CD14-positive monocyte (primary cell): ENCODE measurements around the gene PLEKHJ1. TPM values are rescaled to one million over a fixed set of nuclear protein-coding genes. Genes with fewer than 3 reads are reported as not detected.

Experiments used
- DNase-seq, 3 donors: peaks; one replicate each; pipeline ENCODE4 v3.0.0-alpha.2; 2011 to 2022
- H2AFZ ChIP-seq: 2 replicates; pipeline ENCODE4 v1.6.0; 2012; ENCODE audit warnings: mild to moderate bottlenecking, low read depth, low read length, inconsistent platforms; ENCODE audit not compliant: insufficient read depth, poor library complexity, severe bottlenecking
- H3K27ac ChIP-seq, 2 donors: 1 replicate in 1 of 2; 2 replicates in 1 of 2; pipeline ENCODE4 v1.5.1; 2012 to 2013; ENCODE audit warnings: low read length in 2 of 2, control low read depth in 1 of 2, inconsistent platforms in 1 of 2, low read depth in 1 of 2, mild to moderate bottlenecking in 1 of 2
- H3K27me3 ChIP-seq, 2 donors: one replicate each; pipeline versions ENCODE4 v1.6.0 to v1.6.1; 2011 to 2013; ENCODE audit warnings: low read length in 2 of 2; ENCODE audit not compliant: control insufficient read depth in 2 of 2, insufficient read depth in 2 of 2
- H3K36me3 ChIP-seq, 2 donors: replicated peaks in 1 of 2; 1 replicate in 1 of 2; 2 replicates in 1 of 2; pipeline versions ENCODE4 v1.5.1 to v1.6.1; 2012 to 2013; ENCODE audit warnings: low read length in 2 of 2, control low read depth in 1 of 2, inconsistent platforms in 1 of 2, mild to moderate bottlenecking in 1 of 2; ENCODE audit not compliant: insufficient read depth in 2 of 2, control insufficient read depth in 1 of 2
- H3K4me1 ChIP-seq, 2 donors: 1 replicate in 1 of 2; 2 replicates in 1 of 2; pipeline versions ENCODE4 v1.5.1 to v1.6.1; 2012 to 2013; ENCODE audit warnings: low read length in 2 of 2, control low read depth in 1 of 2, inconsistent platforms in 1 of 2, mild to moderate bottlenecking in 1 of 2, moderate library complexity in 1 of 2; ENCODE audit not compliant: insufficient read depth in 2 of 2, control insufficient read depth in 1 of 2
- H3K4me2 ChIP-seq: replicated peaks from 2 replicates; pipeline ENCODE3; 2012; ENCODE audit warnings: low read length, moderate library complexity, mild to moderate bottlenecking; ENCODE audit not compliant: poor library complexity, severe bottlenecking; ENCODE audit errors: extremely low read depth
- H3K4me3 ChIP-seq, 3 experiments: fragments of 200-600 bp in 1 of 3; sonication (generic) in 1 of 3; replicated peaks in 1 of 3; 1 replicate in 2 of 3; 2 replicates in 1 of 3; pipeline ENCODE4 v1.5.1; 2011 to 2013; ENCODE audit warnings: low read length in 3 of 3, mild to moderate bottlenecking in 3 of 3, control low read depth in 2 of 3, low read depth in 2 of 3, inconsistent platforms in 1 of 3, moderate library complexity in 1 of 3
- H3K79me2 ChIP-seq: 2 replicates; pipeline ENCODE4 v1.6.0; 2012; ENCODE audit warnings: mild to moderate bottlenecking, control low read depth, inconsistent platforms, low read length, moderate library complexity; ENCODE audit not compliant: insufficient read depth
- H3K9ac ChIP-seq: 2 replicates; pipeline ENCODE4 v1.6.0; 2017; ENCODE audit warnings: low read length, mild to moderate bottlenecking; ENCODE audit not compliant: insufficient read depth, poor library complexity, severe bottlenecking
- H3K9me3 ChIP-seq, 2 donors: replicated peaks in 1 of 2; 1 replicate in 1 of 2; 2 replicates in 1 of 2; pipeline versions ENCODE4 v1.5.1 to v1.6.1; 2012 to 2013; ENCODE audit warnings: low read length in 2 of 2, control low read depth in 1 of 2; ENCODE audit not compliant: control insufficient read depth in 1 of 2, insufficient read depth in 1 of 2
- H4K20me1 ChIP-seq: 2 replicates; pipeline ENCODE4 v1.6.0; 2012; ENCODE audit warnings: mild to moderate bottlenecking, low read length, control low read depth, moderate library complexity; ENCODE audit not compliant: insufficient read depth
- H3K27ac Mint-ChIP-seq, 7 donors: one replicate each; pipeline ENCODE4 v1.8.0; 2020; ENCODE audit warnings: mild to moderate bottlenecking in 7 of 7, mixed read lengths in 7 of 7, moderate library complexity in 6 of 7, inconsistent platforms in 2 of 7
- H3K27me3 Mint-ChIP-seq, 3 donors: one replicate each; pipeline ENCODE4 v1.8.0; 2021 to 2022; ENCODE audit warnings: low read depth in 3 of 3, mild to moderate bottlenecking in 3 of 3, mixed read lengths in 3 of 3, moderate library complexity in 3 of 3, inconsistent platforms in 1 of 3
- H3K36me3 Mint-ChIP-seq, 2 donors: one replicate each; pipeline ENCODE4 v1.8.0; 2020; ENCODE audit warnings: mixed read lengths in 2 of 2, inconsistent platforms in 1 of 2, mild to moderate bottlenecking in 1 of 2
- H3K4me1 Mint-ChIP-seq: one replicate; pipeline ENCODE4 v1.8.0; 2020; ENCODE audit warnings: mild to moderate bottlenecking, mixed read lengths
- H3K4me3 Mint-ChIP-seq, 2 donors: one replicate each; pipeline ENCODE4 v1.8.0; 2020; ENCODE audit warnings: mild to moderate bottlenecking in 2 of 2, mixed read lengths in 2 of 2, moderate library complexity in 1 of 2
- H3K9me3 Mint-ChIP-seq, 7 donors: one replicate each; pipeline ENCODE4 v1.8.0; 2020 to 2022; ENCODE audit warnings: mixed read lengths in 7 of 7, mild to moderate bottlenecking in 6 of 7, moderate library complexity in 6 of 7, inconsistent platforms in 2 of 7
- WGBS: methylation state at CpG from one replicate; pipeline ENCODE4 v1.1.5; 2013; ENCODE audit warnings: missing lambda C conversion rate; ENCODE audit not compliant: insufficient coverage; 5-methylcytosine and 5-hydroxymethylcytosine counted together
- intact Hi-C, 2 donors: fragments of 100-400 bp; cut with micrococcal nuclease; formaldehyde crosslinking; loops; one replicate each; pipeline versions ENCODE4 v1.15.0 to v1.15.1; 2023
- polyA plus RNA-seq, 3 donors: library from polyadenylated mRNA; depleted of rRNA in 1 of 3; unstranded in 2 of 3; stranded (reverse) in 1 of 3; fragments of 300-500 nt in 2 of 3; fragments of >200 nt in 1 of 3; fragmentation: Illumina TruSeq in 2 of 3; gene quantifications; 1 replicate in 2 of 3; 2 replicates in 1 of 3; pipeline ENCODE4 v1.2.3, GENCODE V29; 2012 to 2021
- TF ChIP-seq, protein P1 (sequence below): fragments of 200-600 bp; IDR thresholded peaks from one replicate; pipeline ENCODE4 v1.8.0; 2022; ENCODE audit warnings: antibody characterized with exemption, mild to moderate bottlenecking

PLEKHJ1 gene
- polyA plus RNA-seq, 3 donors: 62.1 to 90.0 (median 69.0) TPM

DNA sequence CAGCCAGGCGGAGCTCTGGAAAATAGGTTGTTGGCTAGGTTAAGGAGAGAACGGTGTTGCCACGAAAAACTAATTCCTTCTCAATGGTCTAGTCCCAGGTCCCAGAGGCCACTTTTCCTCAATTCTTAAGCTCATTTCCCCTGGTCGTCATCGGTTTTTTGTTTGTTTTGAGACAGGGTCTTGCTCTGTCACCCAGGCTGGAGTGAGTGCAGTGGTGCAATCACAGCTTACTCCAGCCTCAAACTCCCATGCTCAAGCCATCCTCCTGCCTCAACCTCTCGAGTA lies 1.7 kb upstream of the PLEKHJ1 start:
- H3K9me3 Mint-ChIP-seq: no peaks in the 10 kb centered on the region
- H3K4me3 Mint-ChIP-seq: peak overlapping the region; percentile 87 to 94
- Histone ChIP-seq H3K4me2 (peak overlapping the region; percentile 93), H3K9me3 (no peaks in the 10 kb centered on the region), H3K79me2 (peaks cover 94% of the 10 kb centered on the region), H3K4me1 (peaks cover 51 to 66% of the 10 kb centered on the region in 2 donors), H2AFZ (no peak overlapping the region), H3K27me3 (no peaks in the 10 kb centered on the region), H3K4me3 (peak overlapping the region in 1 of 3 experiments; percentile 88), H3K9ac (peak overlapping the region; percentile 92), H3K27ac (peak overlapping the region; percentile 97 to 99), H3K36me3 (peaks cover 13 to 36% of the 10 kb centered on the region in 2 donors), H4K20me1 (peaks cover 86% of the 10 kb centered on the region)
- peaks cover 65% of the 10 kb centered on the region for H3K4me1 Mint-ChIP-seq
- H3K36me3 Mint-ChIP-seq: peaks cover 22 to 40% of the 10 kb centered on the region in 2 donors
- H3K27ac Mint-ChIP-seq: peak overlapping the region; percentile 97 to 100 (median 99)
- DNase-seq: no peak
- peaks cover 0 to 2% (median 1%) of the 10 kb centered on the region in 3 donors for H3K27me3 Mint-ChIP-seq
- WGBS: no CpG with 5 or more reads among the region's 6 CpGs
- TF ChIP-seq, protein P1, sequence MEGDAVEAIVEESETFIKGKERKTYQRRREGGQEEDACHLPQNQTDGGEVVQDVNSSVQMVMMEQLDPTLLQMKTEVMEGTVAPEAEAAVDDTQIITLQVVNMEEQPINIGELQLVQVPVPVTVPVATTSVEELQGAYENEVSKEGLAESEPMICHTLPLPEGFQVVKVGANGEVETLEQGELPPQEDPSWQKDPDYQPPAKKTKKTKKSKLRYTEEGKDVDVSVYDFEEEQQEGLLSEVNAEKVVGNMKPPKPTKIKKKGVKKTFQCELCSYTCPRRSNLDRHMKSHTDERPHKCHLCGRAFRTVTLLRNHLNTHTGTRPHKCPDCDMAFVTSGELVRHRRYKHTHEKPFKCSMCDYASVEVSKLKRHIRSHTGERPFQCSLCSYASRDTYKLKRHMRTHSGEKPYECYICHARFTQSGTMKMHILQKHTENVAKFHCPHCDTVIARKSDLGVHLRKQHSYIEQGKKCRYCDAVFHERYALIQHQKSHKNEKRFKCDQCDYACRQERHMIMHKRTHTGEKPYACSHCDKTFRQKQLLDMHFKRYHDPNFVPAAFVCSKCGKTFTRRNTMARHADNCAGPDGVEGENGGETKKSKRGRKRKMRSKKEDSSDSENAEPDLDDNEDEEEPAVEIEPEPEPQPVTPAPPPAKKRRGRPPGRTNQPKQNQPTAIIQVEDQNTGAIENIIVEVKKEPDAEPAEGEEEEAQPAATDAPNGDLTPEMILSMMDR: no peak
- intact Hi-C loops: loop anchor here (1.0 to 5.0 kb wide), 5 partner anchors 35 to 89 kb away; partner anchors contain the start of genes AP3D1 (in 2 of the 2), LSM7 (in 1 of the 2) and SPPL2B (in 1 of the 2)

DNA sequence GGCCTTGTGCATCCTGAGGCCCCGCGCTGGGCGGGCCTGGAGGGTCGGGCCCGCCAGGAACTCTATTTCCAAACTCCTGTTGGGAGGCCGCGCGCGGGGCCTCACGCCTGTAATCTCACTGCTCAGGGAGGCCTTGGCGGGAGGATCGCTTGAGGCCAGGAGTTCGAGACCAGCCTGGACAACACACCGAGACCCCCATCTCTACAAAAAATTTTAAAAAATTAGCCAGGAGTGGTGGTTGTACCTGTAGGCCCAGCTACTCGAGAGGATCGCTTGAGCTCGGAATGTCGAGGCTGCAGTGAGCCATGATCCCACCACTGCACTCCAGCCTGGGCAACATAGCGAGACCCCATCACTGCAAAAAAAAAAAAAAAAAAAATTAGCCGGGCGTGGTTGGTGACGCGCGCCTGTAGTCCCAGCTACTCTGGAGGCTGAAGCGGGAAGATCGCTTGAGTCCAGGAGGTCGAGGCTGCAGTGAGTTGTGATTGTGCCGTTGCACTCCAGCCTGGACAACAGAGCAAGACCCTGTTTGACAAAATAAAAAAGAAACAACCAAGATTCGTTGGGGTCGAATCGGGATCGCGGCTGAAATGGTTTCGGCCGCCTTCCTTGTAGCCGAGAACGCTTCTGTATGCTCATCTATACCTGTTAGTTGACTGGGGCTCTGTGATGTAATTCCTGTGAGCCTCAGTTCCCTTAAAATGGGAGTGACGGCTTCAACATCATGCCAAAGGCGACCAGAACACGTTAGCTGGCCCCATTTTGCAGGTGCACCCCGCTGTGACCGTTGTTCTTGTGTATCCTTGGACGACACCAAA lies 1.1 kb upstream of the PLEKHJ1 start:
- 51% methylated on average over 32 of the region's 43 CpGs for WGBS
- Mint-ChIP-seq H3K36me3 (peaks cover 20 to 40% of the 10 kb centered on the region in 2 donors), H3K4me3 (peak overlapping the region; percentile 87 to 94), H3K4me1 (peaks cover 65% of the 10 kb centered on the region), H3K27ac (peak overlapping the region; percentile 97 to 100 (median 99)), H3K9me3 (no peaks in the 10 kb centered on the region), H3K27me3 (peaks cover 0 to 2% (median 1%) of the 10 kb centered on the region in 3 donors)
- DNase-seq: no peak
- H3K36me3 ChIP-seq: peaks cover 18 to 36% of the 10 kb centered on the region in 2 donors
- no peaks in the 10 kb centered on the region for H3K27me3 ChIP-seq
- intact Hi-C loops: loop anchor here (2.0 to 5.0 kb wide), 4 partner anchors 36 to 90 kb away; partner anchors contain the start of genes AP3D1 (in 2 of the 2), LSM7 (in 1 of the 2) and SPPL2B (in 1 of the 2)
- peaks cover 86% of the 10 kb centered on the region for H4K20me1 ChIP-seq
- peaks cover 94% of the 10 kb centered on the region for H3K79me2 ChIP-seq
- H2AFZ ChIP-seq: peak overlapping the region; percentile 84
- H3K4me2 ChIP-seq: peak overlapping the region; percentile 93
- peak overlapping the region; percentile 26 to 88 (median 73) for H3K4me3 ChIP-seq
- H3K9ac ChIP-seq: peak overlapping the region; percentile 92
- H3K9me3 ChIP-seq: no peaks in the 10 kb centered on the region
- TF ChIP-seq, protein P1: no peak
- peak overlapping the region; percentile 97 to 99 for H3K27ac ChIP-seq
- peaks cover 51 to 66% of the 10 kb centered on the region in 2 donors for H3K4me1 ChIP-seq
